Bronchial epithelial cell (primary cell): ENCODE measurements around the gene SH2D3A. TPM values are rescaled to one million over a fixed set of nuclear protein-coding genes. Genes with fewer than 3 reads are reported as not detected.
"Not testable (repeated sequence)": the region's sequence is repeated elsewhere in the genome, so short reads cannot be mapped to it uniquely, and the experiment has no call there.

Experiments
- DNase-seq: peaks from one replicate; pipeline ENCODE4 v3.0.0-alpha.2; 2010; ENCODE audit warnings: low read depth
- FAIRE-seq: peaks from 2 replicates; lab custom pipeline; 2011; peaks lifted over from hg19 to GRCh38; lab: Jason Lieb, UNC
- H3K27me3 ChIP-seq: 2 replicates; pipeline ENCODE4 v1.5.1; 2011; ENCODE audit warnings: low read length; ENCODE audit not compliant: control insufficient read depth, insufficient read depth
- H3K36me3 ChIP-seq: 2 replicates; pipeline ENCODE4 v1.5.1; 2011; ENCODE audit warnings: low read length; ENCODE audit not compliant: control insufficient read depth, insufficient read depth
- H3K4me3 ChIP-seq: 2 replicates; pipeline ENCODE4 v1.5.1; 2011; ENCODE audit warnings: mild to moderate bottlenecking, low read depth, low read length, control low read depth
- total RNA-seq: library from RNA; depleted of rRNA; stranded (reverse); fragments of >200 nt; gene quantifications from 2 replicates; pipeline ENCODE4 v1.2.1, GENCODE V29; 2014
- TF ChIP-seq, protein P1 (sequence below): IDR thresholded peaks from 2 replicates; pipeline ENCODE4 v1.5.1; 2011; ENCODE audit warnings: mild to moderate bottlenecking, moderate library complexity, low read length, control low read depth, inconsistent platforms; ENCODE audit not compliant: insufficient read depth, severe bottlenecking

The SH2D3A gene
- total RNA-seq, 1 donor from 2014 or later = 88.5 TPM

DNA sequence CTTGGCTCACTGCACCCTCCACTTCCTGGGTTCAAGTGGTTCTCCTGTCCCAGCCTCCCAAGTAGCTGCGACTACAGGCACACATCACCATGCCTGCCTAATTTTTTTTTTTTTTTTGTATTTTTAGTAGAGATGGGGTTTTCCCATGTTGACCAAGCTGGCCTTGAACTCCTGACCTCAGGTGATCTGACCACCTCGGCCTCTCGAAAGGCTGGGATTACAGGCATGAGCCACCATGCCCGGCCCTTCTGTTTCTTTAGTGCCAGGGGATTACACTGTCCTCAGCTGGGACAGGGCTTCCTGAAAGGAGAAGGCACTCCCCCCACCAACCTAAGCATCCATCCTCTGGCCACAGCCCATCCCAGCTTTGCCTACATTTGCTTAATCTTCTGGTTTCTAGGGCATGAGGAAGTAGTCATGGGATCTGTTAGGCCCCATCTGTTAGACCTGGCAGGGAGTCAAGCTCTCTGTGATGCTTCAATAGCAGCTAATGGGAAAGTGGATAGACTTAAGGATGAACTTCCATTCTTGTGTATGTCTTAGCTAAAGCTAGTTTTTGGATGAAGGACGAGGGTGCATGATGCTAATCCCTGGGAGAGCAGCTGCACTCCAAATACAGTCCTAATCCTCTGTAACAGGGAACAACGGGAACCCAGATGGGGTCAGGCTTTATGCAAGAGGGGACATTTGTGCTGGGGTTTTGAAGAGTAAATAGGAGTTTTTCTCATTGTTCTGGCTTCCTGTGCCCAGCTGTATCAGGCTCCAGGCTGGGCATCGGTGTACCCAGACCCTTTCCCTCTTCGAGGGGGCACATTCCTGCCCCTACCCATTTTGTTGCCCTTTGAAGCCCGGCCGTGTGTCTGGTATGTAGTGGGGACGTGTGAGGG is 7.8 kb upstream of the SH2D3A start:
- Histone ChIP-seq H3K27me3 (no peaks in the 10 kb centered on the region), H3K4me3 (no peak overlapping the region), H3K36me3 (no peaks in the 10 kb centered on the region)
- FAIRE-seq (no peak), DNase-seq (no peak)
- TF ChIP-seq, protein P1, sequence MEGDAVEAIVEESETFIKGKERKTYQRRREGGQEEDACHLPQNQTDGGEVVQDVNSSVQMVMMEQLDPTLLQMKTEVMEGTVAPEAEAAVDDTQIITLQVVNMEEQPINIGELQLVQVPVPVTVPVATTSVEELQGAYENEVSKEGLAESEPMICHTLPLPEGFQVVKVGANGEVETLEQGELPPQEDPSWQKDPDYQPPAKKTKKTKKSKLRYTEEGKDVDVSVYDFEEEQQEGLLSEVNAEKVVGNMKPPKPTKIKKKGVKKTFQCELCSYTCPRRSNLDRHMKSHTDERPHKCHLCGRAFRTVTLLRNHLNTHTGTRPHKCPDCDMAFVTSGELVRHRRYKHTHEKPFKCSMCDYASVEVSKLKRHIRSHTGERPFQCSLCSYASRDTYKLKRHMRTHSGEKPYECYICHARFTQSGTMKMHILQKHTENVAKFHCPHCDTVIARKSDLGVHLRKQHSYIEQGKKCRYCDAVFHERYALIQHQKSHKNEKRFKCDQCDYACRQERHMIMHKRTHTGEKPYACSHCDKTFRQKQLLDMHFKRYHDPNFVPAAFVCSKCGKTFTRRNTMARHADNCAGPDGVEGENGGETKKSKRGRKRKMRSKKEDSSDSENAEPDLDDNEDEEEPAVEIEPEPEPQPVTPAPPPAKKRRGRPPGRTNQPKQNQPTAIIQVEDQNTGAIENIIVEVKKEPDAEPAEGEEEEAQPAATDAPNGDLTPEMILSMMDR = no peak

DNA sequence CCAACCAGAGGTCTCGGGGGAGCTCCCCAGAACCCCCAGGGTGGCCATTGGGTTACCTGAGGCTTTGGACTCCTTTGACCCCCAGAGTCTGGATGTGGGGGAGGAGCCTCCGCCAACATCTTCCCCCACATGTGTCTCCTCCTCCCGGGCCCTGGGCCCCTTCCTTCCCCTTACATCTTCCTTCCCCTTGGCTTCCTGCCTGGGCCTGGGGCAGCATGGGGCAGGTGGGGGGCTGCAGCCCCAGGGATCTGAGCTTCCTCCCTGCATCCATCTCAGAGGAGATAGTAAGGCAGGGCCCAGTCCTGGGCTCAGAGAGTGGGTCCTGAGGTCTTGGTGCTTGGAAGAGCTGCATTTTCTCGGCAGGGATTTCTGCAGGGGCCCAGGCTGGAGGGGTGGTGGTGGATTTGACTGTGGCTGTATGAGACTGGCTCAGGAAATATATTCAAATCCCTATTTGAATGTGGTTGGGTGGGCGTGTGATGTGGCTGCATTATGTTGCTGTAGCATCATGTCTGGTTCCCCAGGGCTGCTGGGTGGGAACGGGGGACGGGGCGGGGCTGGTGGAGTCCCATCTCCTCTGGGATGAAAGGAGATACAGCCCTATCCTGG is 6.2 kb upstream of the SH2D3A start:
- FAIRE-seq (no peak), DNase-seq (no peak)
- TF ChIP-seq, protein P1 = no peak
- H3K4me3 ChIP-seq = no peak overlapping the region
- no peaks in the 10 kb centered on the region for H3K36me3 ChIP-seq
- H3K27me3 ChIP-seq = no peaks in the 10 kb centered on the region

DNA sequence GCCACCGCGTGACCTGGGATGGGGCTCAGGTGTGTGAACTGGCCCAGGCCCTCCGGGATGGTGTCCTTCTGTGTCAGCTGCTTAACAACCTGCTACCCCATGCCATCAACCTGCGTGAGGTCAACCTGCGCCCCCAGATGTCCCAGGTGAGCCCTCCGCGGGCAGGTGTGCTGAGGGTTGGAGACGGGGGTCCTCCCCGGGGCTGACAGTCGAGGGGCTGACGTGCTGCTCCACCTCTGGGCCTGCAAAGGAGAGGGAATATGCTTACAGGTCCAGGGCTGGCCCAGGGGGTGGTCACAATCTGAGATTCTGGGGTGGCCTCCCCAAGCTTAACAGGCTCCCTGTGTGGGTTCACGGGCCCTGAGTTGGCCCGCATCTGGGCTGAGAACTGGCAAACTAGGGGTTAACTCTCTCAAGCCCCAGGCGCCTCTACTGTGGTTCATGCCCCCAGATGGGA is 5.7 kb upstream of the SH2D3A start:
- FAIRE-seq (no peak), DNase-seq (no peak)
- TF ChIP-seq, protein P1 = no peak
- no peak overlapping the region for H3K4me3 ChIP-seq
- no peaks in the 10 kb centered on the region for H3K27me3 ChIP-seq
- no peaks in the 10 kb centered on the region for H3K36me3 ChIP-seq

DNA sequence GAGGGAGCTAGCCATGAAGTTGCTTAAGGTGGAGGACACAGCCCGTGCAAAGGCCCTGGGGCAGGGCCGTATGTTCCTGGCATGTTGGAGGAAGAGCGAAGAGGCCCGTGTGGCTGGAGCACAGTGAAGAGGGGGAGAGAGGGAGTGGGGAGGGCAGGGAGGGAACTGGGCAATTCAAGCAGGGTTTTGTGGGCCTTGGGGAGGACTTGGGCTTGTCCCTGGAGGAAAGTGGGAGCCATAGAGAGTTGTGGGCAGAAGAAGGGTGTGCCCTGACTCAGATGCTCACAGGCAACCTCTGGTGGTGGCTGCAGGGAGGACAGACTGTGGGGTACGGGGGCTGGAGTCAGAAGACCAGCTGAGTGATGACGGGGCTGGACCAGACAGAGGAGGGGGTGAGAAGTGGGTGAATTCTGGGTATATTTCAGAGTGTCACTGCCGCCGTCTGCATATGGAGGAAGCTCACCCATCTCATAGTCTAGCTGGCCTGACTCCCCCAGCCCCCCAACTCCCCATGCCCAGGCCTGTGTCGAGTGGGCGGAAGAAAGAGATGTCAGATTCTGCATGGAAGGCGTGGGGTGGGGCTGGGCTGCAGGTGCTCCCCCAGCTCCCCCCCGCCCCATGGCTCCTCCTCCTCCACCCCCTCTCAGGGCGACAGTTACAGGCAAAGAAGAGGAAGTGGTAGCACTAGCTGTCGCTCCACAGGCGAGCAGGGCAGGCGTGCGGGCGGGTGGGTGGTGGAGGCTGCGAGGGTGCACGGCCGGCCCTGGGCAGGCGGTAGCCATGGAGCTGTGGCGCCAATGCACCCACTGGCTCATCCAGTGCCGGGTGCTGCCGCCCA is 5.0 kb upstream of the SH2D3A start, which contains the start of gene VAV1:
TSS of gene VAV1 (plus strand) at position 681 of the 838 bp plus-strand sequence. CDS start at position 781, 100 bp downstream.
- Histone ChIP-seq H3K27me3 (no peaks in the 10 kb centered on the region), H3K4me3 (no peak within 1 kb of the TSS), H3K36me3 (no peaks in the 10 kb centered on the region)
- TF ChIP-seq, protein P1 = peak; percentile 37
- DNase-seq = no peak
- FAIRE-seq = no peak

DNA sequence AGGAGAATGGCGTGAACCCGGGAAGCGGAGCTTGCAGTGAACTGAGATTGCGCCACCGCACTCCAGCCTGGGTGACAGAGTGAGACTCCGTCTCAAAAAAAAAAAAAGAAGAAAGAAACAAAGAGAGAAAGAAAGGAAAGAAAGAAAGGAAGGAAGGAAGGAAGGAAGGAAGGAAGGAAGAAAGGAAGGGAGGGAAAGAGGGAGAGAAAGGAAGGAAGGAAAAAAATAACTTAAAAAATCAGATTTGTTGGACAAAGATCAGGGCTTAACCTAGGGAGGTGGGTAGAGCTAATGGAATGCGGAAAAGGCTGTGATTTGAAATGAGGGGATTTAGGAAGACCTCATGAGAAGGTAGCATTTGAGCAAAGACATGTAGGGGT is 4.4 kb upstream of the SH2D3A start:
- not testable (repeated sequence) for H3K27me3 ChIP-seq, DNase-seq, FAIRE-seq, H3K4me3 ChIP-seq, H3K36me3 ChIP-seq
